H9 (cell line): ENCODE data around the gene PPP2R3A. TPM values are rescaled to one million over a fixed set of nuclear protein-coding genes. Genes with fewer than 3 reads are reported as not detected.
"Not testable (repeated sequence)": the region's sequence is repeated elsewhere in the genome, so short reads cannot be mapped to it uniquely, and the experiment has no call there.

Experiments used
- DNase-seq: peaks from one replicate; pipeline ENCODE4 v3.0.0-alpha.2; 2017
- H2AFZ ChIP-seq: one replicate; pipeline ENCODE4 v1.6.1; 2013; ENCODE audit warnings: mild to moderate bottlenecking, low read length, control low read depth, moderate library complexity
- H2AK5ac ChIP-seq: 2 replicates; pipeline ENCODE4 v1.6.1; 2013; ENCODE audit warnings: low read length, control low read depth, mixed read lengths; ENCODE audit not compliant: insufficient read length
- H2BK120ac ChIP-seq: one replicate; pipeline ENCODE4 v1.6.1; 2013; ENCODE audit warnings: low read depth, mild to moderate bottlenecking, low read length, control low read depth, inconsistent platforms; ENCODE audit not compliant: poor library complexity, severe bottlenecking
- H2BK12ac ChIP-seq: 2 replicates; pipeline ENCODE4 v1.6.1; 2013; ENCODE audit warnings: low read length, control low read depth, mixed read lengths, low read depth; ENCODE audit not compliant: insufficient read length
- H2BK15ac ChIP-seq: 2 replicates; pipeline ENCODE4 v1.6.1; 2013; ENCODE audit warnings: low read depth, low read length, control low read depth
- H2BK20ac ChIP-seq: one replicate; pipeline ENCODE4 v1.6.1; 2013; ENCODE audit warnings: low read depth, mild to moderate bottlenecking, low read length, control low read depth, inconsistent platforms; ENCODE audit not compliant: poor library complexity, severe bottlenecking
- H2BK5ac ChIP-seq: 2 replicates; pipeline ENCODE4 v1.6.1; 2013; ENCODE audit warnings: low read length, control low read depth, mixed read lengths; ENCODE audit not compliant: insufficient read length
- H3K14ac ChIP-seq: 2 replicates; pipeline ENCODE4 v1.6.1; 2013; ENCODE audit warnings: low read length, control low read depth; ENCODE audit not compliant: insufficient read depth
- H3K18ac ChIP-seq: 2 replicates; pipeline ENCODE4 v1.6.1; 2013; ENCODE audit warnings: low read depth, mild to moderate bottlenecking, mixed read lengths, low read length, control low read depth; ENCODE audit not compliant: insufficient read length
- H3K23ac ChIP-seq: 2 replicates; pipeline ENCODE4 v1.6.1; 2013; ENCODE audit warnings: low read length, control low read depth, mixed read lengths, low read depth; ENCODE audit not compliant: insufficient read length
- H3K23me2 ChIP-seq: 2 replicates; pipeline ENCODE4 v1.6.1; 2013; ENCODE audit warnings: low read depth, mild to moderate bottlenecking, mixed read lengths, low read length, control low read depth; ENCODE audit not compliant: insufficient read length, poor library complexity, severe bottlenecking
- H3K27ac ChIP-seq: 2 replicates; pipeline ENCODE4 v1.5.1; 2013; ENCODE audit warnings: low read length, control low read depth, mixed read lengths, low read depth; ENCODE audit not compliant: insufficient read length
- H3K27me3 ChIP-seq: 2 replicates; pipeline ENCODE4 v1.6.1; 2013; ENCODE audit warnings: low read length, control low read depth, inconsistent platforms; ENCODE audit not compliant: insufficient read depth
- H3K4ac ChIP-seq: 2 replicates; pipeline ENCODE4 v1.6.1; 2013; ENCODE audit warnings: low read depth, mild to moderate bottlenecking, control low read depth, inconsistent platforms, low read length, moderate library complexity
- H3K4me1 ChIP-seq: 2 replicates; pipeline ENCODE4 v1.6.1; 2013; ENCODE audit warnings: low read length, control low read depth, inconsistent platforms; ENCODE audit not compliant: insufficient read depth
- H3K4me2 ChIP-seq: 2 replicates; pipeline ENCODE4 v1.6.1; 2013; ENCODE audit warnings: low read length, control low read depth, mixed read lengths; ENCODE audit not compliant: insufficient read length, insufficient read depth
- H3K56ac ChIP-seq: 2 replicates; pipeline ENCODE4 v1.6.1; 2013; ENCODE audit warnings: low read depth, mild to moderate bottlenecking, mixed read lengths, low read length, control low read depth; ENCODE audit not compliant: insufficient read length
- H3K79me1 ChIP-seq: 2 replicates; pipeline ENCODE4 v1.6.1; 2013; ENCODE audit warnings: low read depth, mild to moderate bottlenecking, moderate library complexity, low read length, control low read depth, inconsistent platforms; ENCODE audit not compliant: insufficient read depth, poor library complexity, severe bottlenecking
- H3K79me2 ChIP-seq: 2 replicates; pipeline ENCODE4 v1.6.1; 2013; ENCODE audit warnings: low read length, control low read depth, inconsistent platforms; ENCODE audit not compliant: insufficient read depth
- H3K9ac ChIP-seq: 2 replicates; pipeline ENCODE4 v1.6.1; 2013; ENCODE audit warnings: low read length, control low read depth, mixed read lengths; ENCODE audit not compliant: insufficient read length; ENCODE audit errors: extremely low read depth
- H3K9me3 ChIP-seq: one replicate; pipeline ENCODE4 v1.6.1; 2013; ENCODE audit warnings: low read depth, low read length, inconsistent platforms; ENCODE audit not compliant: control insufficient read depth
- H3T11ph ChIP-seq: one replicate; pipeline ENCODE4 v1.6.1; 2013; ENCODE audit warnings: mild to moderate bottlenecking, low read length, control low read depth, inconsistent platforms
- H4K20me1 ChIP-seq: one replicate; pipeline ENCODE4 v1.6.1; 2013; ENCODE audit not compliant: control insufficient read depth, insufficient read length, insufficient read depth
- H4K5ac ChIP-seq: 2 replicates; pipeline ENCODE4 v1.6.1; 2013; ENCODE audit warnings: low read depth, mild to moderate bottlenecking, mixed read lengths, low read length, control low read depth; ENCODE audit not compliant: insufficient read length
- H4K8ac ChIP-seq: replicated peaks from 2 replicates; pipeline ENCODE4 v1.6.1; 2013; ENCODE audit warnings: low read length, control low read depth, mixed read lengths, low read depth; ENCODE audit not compliant: insufficient read length
- H4K91ac ChIP-seq: 2 replicates; pipeline ENCODE4 v1.6.1; 2013; ENCODE audit warnings: low read depth, mild to moderate bottlenecking, moderate library complexity, mixed read lengths, low read length, control low read depth; ENCODE audit not compliant: insufficient read length
- H3K27ac Mint-ChIP-seq, 3 experiments: 2 replicates in 2 of 3; 3 replicates in 1 of 3; pipeline ENCODE4 v1.8.0; 2020 to 2021; ENCODE audit warnings: mixed read lengths in 3 of 3, mild to moderate bottlenecking in 1 of 3, moderate library complexity in 1 of 3
- H3K27me3 Mint-ChIP-seq: 2 replicates; pipeline ENCODE4 v1.8.0; 2021; ENCODE audit warnings: low read depth, mild to moderate bottlenecking, moderate library complexity, mixed read lengths
- H3K36me3 Mint-ChIP-seq, 3 experiments: 2 replicates in 2 of 3; 3 replicates in 1 of 3; pipeline ENCODE4 v1.8.0; 2020 to 2021; ENCODE audit warnings: low read depth in 3 of 3, mixed read lengths in 3 of 3; ENCODE audit not compliant: insufficient read depth in 1 of 3
- H3K4me1 Mint-ChIP-seq, 2 experiments: 2 replicates each; pipeline ENCODE4 v1.8.0; 2020; ENCODE audit warnings: mixed read lengths in 2 of 2
- H3K4me3 Mint-ChIP-seq, 2 experiments: 2 replicates in 1 of 2; 3 replicates in 1 of 2; pipeline ENCODE4 v1.8.0; 2020 to 2021; ENCODE audit warnings: mild to moderate bottlenecking in 2 of 2, mixed read lengths in 2 of 2, moderate library complexity in 1 of 2
- H3K9me3 Mint-ChIP-seq, 2 experiments: 2 replicates in 1 of 2; 3 replicates in 1 of 2; pipeline ENCODE4 v1.8.0; 2020; ENCODE audit warnings: mild to moderate bottlenecking in 2 of 2, mixed read lengths in 2 of 2, moderate library complexity in 1 of 2
- CTCF ChIP-seq: fragments of 200-600 bp; sonication (generic); conservative IDR thresholded peaks from 3 replicates; pipeline ENCODE4 v1.8.0; 2021; ENCODE audit warnings: antibody characterized with exemption, mild to moderate bottlenecking
- WGBS: extraction: QIAGEN DNeasy Blood & Tissue Kit; methylation state at CpG from one replicate; pipeline ENCODE4 v1.1.7; 2013; ENCODE audit warnings: missing lambda C conversion rate, low lambda C conversion rate, mixed read lengths; ENCODE audit not compliant: insufficient read length; ENCODE audit errors: extremely low coverage; 5-methylcytosine and 5-hydroxymethylcytosine counted together
- total RNA-seq: library from RNA; stranded (reverse); gene quantifications from 2 replicates; pipeline ENCODE4 v1.2.1, GENCODE V29; 2021

The PPP2R3A gene
- total RNA-seq, 1 experiment from 2014 or later: 12.4 TPM

- Histone ChIP-seq H3K4me1 (peaks cover 2% of the 10 kb centered on the region; the same call in 1 of the 2 replicates), H4K8ac (no peak overlapping the region), H4K20me1 (no peaks in the 10 kb centered on the region), H2BK12ac (no peak overlapping the region), H2AK5ac (no peak overlapping the region), H2AFZ (no peak overlapping the region), H3K4ac (no peak overlapping the region), H2BK120ac (no peak overlapping the region), H3K56ac (no peak overlapping the region), H3K79me2 (peaks cover 23% of the 10 kb centered on the region; the same call in 1 of the 2 replicates), H3T11ph (no peak overlapping the region), H3K9ac (no peak overlapping the region), H2BK20ac (no peak overlapping the region), H3K27me3 (no peaks in the 10 kb centered on the region), H3K27ac (no peak overlapping the region), H2BK15ac (no peak overlapping the region), H3K4me2 (no peak overlapping the region), H3K18ac (no peak overlapping the region), H3K14ac (no peak overlapping the region), H2BK5ac (no peak overlapping the region), H3K23me2 (no peaks in the 10 kb centered on the region), H4K5ac (no peak overlapping the region), H3K9me3 (no peaks in the 10 kb centered on the region), H4K91ac (no peak overlapping the region), H3K79me1 (peaks cover 5% of the 10 kb centered on the region), H3K23ac (no peak overlapping the region)
- H3K27me3 Mint-ChIP-seq: no peaks in the 10 kb centered on the region
- no peak overlapping the region for H3K4me3 Mint-ChIP-seq
- H3K9me3 Mint-ChIP-seq: peaks cover 0 to 2% of the 10 kb centered on the region in 2 experiments; a peak in 1 of 5 replicates
- peaks cover 0 to 6% (median under 1%) of the 10 kb centered on the region in 3 experiments; a peak in 3 of 7 replicates for H3K36me3 Mint-ChIP-seq
- no peak overlapping the region; a peak in 1 of 7 replicates for H3K27ac Mint-ChIP-seq
- no peak for DNase-seq
- no peak for TF ChIP-seq CTCF
- peaks cover 37 to 39% of the 10 kb centered on the region in 2 experiments for H3K4me1 Mint-ChIP-seq
- no CpG with 5 or more reads among the region's 3 CpGs for WGBS
Measured at GRCh38 chr3:136166507-136166906, 201.0 kb downstream of the PPP2R3A start.

- H3K27ac ChIP-seq, H3K14ac ChIP-seq, H4K91ac ChIP-seq, H4K5ac ChIP-seq, H2AFZ ChIP-seq, H3K9me3 ChIP-seq, H3K23me2 ChIP-seq, H4K20me1 ChIP-seq, DNase-seq, H3K27me3 Mint-ChIP-seq, H2AK5ac ChIP-seq, H4K8ac ChIP-seq, H2BK5ac ChIP-seq, H2BK15ac ChIP-seq, H2BK120ac ChIP-seq, H3K9ac ChIP-seq, H3K27ac Mint-ChIP-seq, H2BK12ac ChIP-seq, H3K4me1 ChIP-seq, H3K56ac ChIP-seq, H3K4me2 ChIP-seq, H3K36me3 Mint-ChIP-seq, H3K18ac ChIP-seq, H3K4ac ChIP-seq, H3K9me3 Mint-ChIP-seq, H3K23ac ChIP-seq, H2BK20ac ChIP-seq, H3K27me3 ChIP-seq, H3K4me3 Mint-ChIP-seq, H3T11ph ChIP-seq, H3K79me1 ChIP-seq: not testable (repeated sequence)
- WGBS: no CpG with 5 or more reads among the region's 4 CpGs
- H3K79me2 ChIP-seq: peaks cover 26% of the 10 kb centered on the region; the same call in 1 of the 2 replicates
- peaks cover 36 to 38% of the 10 kb centered on the region in 2 experiments for H3K4me1 Mint-ChIP-seq
Measured at GRCh38 chr3:136168236-136168635, 202.7 kb downstream of the PPP2R3A start.
